Type B pancreatic cell (in vitro differentiated cells): Measurements from ENCODE around the gene POMP. TPM values are rescaled to one million over a fixed set of nuclear protein-coding genes. Genes with fewer than 3 reads are reported as not detected.

Source experiments
- DNase-seq: peaks from one replicate; pipeline ENCODE4 v3.0.0; 2021; ENCODE audit warnings: mixed read lengths; ENCODE audit not compliant: unreplicated experiment; ENCODE audit errors: extremely low spot score
- H3K27ac Mint-ChIP-seq: 2 replicates; pipeline ENCODE4 v1.8.0; 2021; ENCODE audit warnings: mild to moderate bottlenecking, mixed read lengths
- H3K27me3 Mint-ChIP-seq: 2 replicates; pipeline ENCODE4 v1.8.0; 2021; ENCODE audit warnings: mixed read lengths
- H3K36me3 Mint-ChIP-seq: 2 replicates; pipeline ENCODE4 v1.8.0; 2021; ENCODE audit warnings: mixed read lengths
- H3K4me1 Mint-ChIP-seq: one replicate; pipeline ENCODE4 v1.8.0; 2021; ENCODE audit warnings: mixed read lengths; ENCODE audit not compliant: unreplicated experiment
- H3K4me3 Mint-ChIP-seq: 2 replicates; pipeline ENCODE4 v1.8.0; 2021; ENCODE audit warnings: mild to moderate bottlenecking, mixed read lengths
- H3K9me3 Mint-ChIP-seq: 2 replicates; pipeline ENCODE4 v1.8.0; 2021; ENCODE audit warnings: mixed read lengths
- CTCF ChIP-seq: fragments of 200-600 bp; sonication (generic); conservative IDR thresholded peaks from 2 replicates; pipeline ENCODE4 v1.5.0; 2021; ENCODE audit warnings: antibody characterized with exemption, mild to moderate bottlenecking
- total RNA-seq: library from RNA; stranded (reverse); gene quantifications from 2 replicates; pipeline ENCODE4 v1.2.1, GENCODE V29; 2021; ENCODE audit warnings: low replicate concordance

The POMP gene
- total RNA-seq, 1 donor from 2014 or later = 59.4 TPM

- H3K4me1 Mint-ChIP-seq = no peaks in the 10 kb centered on the region
- H3K4me3 Mint-ChIP-seq = no peak overlapping the region
- DNase-seq = no peak
- H3K27ac Mint-ChIP-seq = no peak overlapping the region
- no peak for TF ChIP-seq CTCF
- no peaks in the 10 kb centered on the region for H3K27me3 Mint-ChIP-seq
- H3K36me3 Mint-ChIP-seq = no peaks in the 10 kb centered on the region
- H3K9me3 Mint-ChIP-seq = no peaks in the 10 kb centered on the region
These were observed 45.4 kb downstream of the POMP start for GRCh38 chr13:28704282-28704681.

- no peak overlapping the region for H3K4me3 Mint-ChIP-seq
- DNase-seq = no peak
- H3K9me3 Mint-ChIP-seq = no peaks in the 10 kb centered on the region
- H3K27me3 Mint-ChIP-seq = no peaks in the 10 kb centered on the region
- H3K36me3 Mint-ChIP-seq = no peaks in the 10 kb centered on the region
- no peak for TF ChIP-seq CTCF
- H3K4me1 Mint-ChIP-seq = no peaks in the 10 kb centered on the region
- H3K27ac Mint-ChIP-seq = no peak overlapping the region
These were observed 46.0 kb downstream of the POMP start for GRCh38 chr13:28704919-28705318.

- Mint-ChIP-seq H3K4me3 (no peak overlapping the region), H3K27me3 (no peaks in the 10 kb centered on the region), H3K36me3 (no peaks in the 10 kb centered on the region), H3K27ac (no peak overlapping the region), H3K9me3 (no peaks in the 10 kb centered on the region), H3K4me1 (no peaks in the 10 kb centered on the region)
- TF ChIP-seq CTCF = no peak
- no peak for DNase-seq
These were observed 46.6 kb downstream of the POMP start for GRCh38 chr13:28705461-28706083.

- DNase-seq = no peak
- Mint-ChIP-seq H3K4me3 (no peak overlapping the region), H3K4me1 (no peaks in the 10 kb centered on the region), H3K36me3 (no peaks in the 10 kb centered on the region), H3K27me3 (no peaks in the 10 kb centered on the region), H3K27ac (no peak overlapping the region), H3K9me3 (no peaks in the 10 kb centered on the region)
- no peak for TF ChIP-seq CTCF
These were observed 48.9 kb downstream of the POMP start for GRCh38 chr13:28707629-28708427.

GRCh38 chr13:28710161-28710560 lies 51.2 kb downstream of the POMP start:
- no peaks in the 10 kb centered on the region for H3K9me3 Mint-ChIP-seq
- H3K27me3 Mint-ChIP-seq = peaks cover 3% of the 10 kb centered on the region
- no peaks in the 10 kb centered on the region for H3K36me3 Mint-ChIP-seq
- no peak for TF ChIP-seq CTCF
- no peak for DNase-seq
- no peak overlapping the region for H3K27ac Mint-ChIP-seq
- H3K4me1 Mint-ChIP-seq = no peaks in the 10 kb centered on the region
- H3K4me3 Mint-ChIP-seq = no peak overlapping the region
